SU-DHL-6 (cell line): ENCODE measurements around the gene EIF1AD.

ENCODE experiments used
- CTCF ChIP-seq: fragments of 200-600 bp; sonication (generic); IDR thresholded peaks from one replicate; pipeline ENCODE4 v1.5.1; 2017; ENCODE audit warnings: antibody characterized with exemption, mild to moderate bottlenecking, low read length, moderate library complexity; ENCODE audit not compliant: insufficient read depth, poor library complexity, severe bottlenecking
- EZH2phosphoT487 ChIP-seq: fragments of 200-600 bp; sonication (generic), shearing (Covaris generic); conservative IDR thresholded peaks from 2 replicates; pipeline ENCODE4 v1.6.1; 2018; ENCODE audit warnings: mild to moderate bottlenecking, antibody characterized with exemption, low read length, moderate library complexity, mixed read lengths

DNA sequence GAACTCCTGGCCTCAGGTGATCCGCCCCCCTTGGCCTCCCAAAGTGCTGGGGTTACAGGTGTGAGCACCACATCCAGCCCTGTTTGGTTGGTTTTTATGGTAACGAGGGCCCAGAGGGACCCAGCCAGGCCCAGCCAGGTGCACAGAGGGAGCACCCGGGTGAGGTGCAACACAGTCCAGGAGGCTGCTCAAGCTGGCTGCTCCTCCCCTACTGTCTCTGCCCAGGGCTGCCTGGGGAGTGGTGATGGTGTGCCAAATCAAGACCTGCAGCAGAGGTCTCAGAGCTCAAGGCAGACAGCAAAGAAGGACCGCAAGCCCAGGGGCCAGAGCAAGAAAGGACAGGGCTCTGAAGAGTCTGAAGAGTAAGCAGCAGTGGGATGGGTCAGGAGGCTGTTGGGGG is 55.3 kb downstream of the EIF1AD start:
- no peak for TF ChIP-seq CTCF
- TF ChIP-seq EZH2phosphoT487 = no peak
